NCI-H1436 (cell line): Measurements from ENCODE around the gene ALPG.

Experiments used
- DNase-seq: peaks from one replicate; lab custom pipeline; 2025; lab: John Stamatoyannopoulos, UW

Gene ALPG

GRCh38 chr2:232458661-232459418, 52.2 kb downstream of the ALPG start:
- DNase-seq = no peak

- DNase-seq = no peak
These were observed 52.9 kb downstream of the ALPG start for GRCh38 chr2:232459419-232460035.

GRCh38 chr2:232460171-232460570, 53.5 kb downstream of the ALPG start:
- DNase-seq = no peak
